Measurements from ENCODE around the gene TANK.

DNA sequence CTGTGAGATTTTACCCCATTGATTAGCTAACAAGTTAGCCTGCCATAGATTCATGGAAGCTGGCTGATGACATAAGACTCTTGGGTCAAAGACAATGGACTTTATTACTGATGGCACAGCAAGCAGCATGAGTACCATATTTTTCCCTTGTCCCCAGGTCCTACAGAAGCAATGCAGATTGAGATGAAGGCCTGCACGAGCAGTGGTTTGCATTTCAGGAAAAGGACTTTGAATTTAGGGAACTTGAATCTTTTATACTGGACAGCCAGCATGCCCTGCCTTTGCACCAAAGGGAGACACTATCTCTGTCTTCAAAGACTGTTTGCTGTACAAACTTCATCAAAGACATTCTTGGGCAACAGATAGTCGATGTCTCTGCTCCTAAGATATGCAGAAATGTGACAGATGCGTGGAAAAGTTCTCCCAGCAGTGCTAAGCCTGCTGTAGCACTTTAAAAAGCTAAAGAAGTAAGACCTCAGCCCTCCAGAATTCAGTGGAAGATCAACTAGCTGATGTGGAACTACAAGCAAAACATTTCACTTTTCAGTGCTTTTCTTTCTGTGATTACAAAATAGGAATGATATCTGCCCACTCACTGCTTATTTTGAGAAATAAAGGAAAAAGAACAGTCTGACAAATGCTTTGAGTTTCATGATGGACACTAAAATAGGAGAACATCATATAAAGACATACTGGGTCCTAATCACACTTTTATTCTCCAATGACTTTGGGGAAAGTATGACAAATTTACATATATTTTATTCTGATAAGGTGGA is 44.4 kb upstream of the TANK start:
- TF ChIP-seq, protein P1, sequence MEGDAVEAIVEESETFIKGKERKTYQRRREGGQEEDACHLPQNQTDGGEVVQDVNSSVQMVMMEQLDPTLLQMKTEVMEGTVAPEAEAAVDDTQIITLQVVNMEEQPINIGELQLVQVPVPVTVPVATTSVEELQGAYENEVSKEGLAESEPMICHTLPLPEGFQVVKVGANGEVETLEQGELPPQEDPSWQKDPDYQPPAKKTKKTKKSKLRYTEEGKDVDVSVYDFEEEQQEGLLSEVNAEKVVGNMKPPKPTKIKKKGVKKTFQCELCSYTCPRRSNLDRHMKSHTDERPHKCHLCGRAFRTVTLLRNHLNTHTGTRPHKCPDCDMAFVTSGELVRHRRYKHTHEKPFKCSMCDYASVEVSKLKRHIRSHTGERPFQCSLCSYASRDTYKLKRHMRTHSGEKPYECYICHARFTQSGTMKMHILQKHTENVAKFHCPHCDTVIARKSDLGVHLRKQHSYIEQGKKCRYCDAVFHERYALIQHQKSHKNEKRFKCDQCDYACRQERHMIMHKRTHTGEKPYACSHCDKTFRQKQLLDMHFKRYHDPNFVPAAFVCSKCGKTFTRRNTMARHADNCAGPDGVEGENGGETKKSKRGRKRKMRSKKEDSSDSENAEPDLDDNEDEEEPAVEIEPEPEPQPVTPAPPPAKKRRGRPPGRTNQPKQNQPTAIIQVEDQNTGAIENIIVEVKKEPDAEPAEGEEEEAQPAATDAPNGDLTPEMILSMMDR (IDR thresholded peaks at IDR 0.05), result no peak
- TF ChIP-seq POLR2A (IDR thresholded peaks at IDR 0.05), result no peak

Measured in body of pancreas (tissue), 4 donors.